NOMO-1 treated with dmso at 0.1 percent for 144 hours (cell line): ENCODE data around the gene CDHR1.

Experiments
- DNase-seq: peaks from one replicate; lab custom pipeline; 2025; ENCODE audit not compliant: unreplicated experiment; lab: John Stamatoyannopoulos, UW

The CDHR1 gene

GRCh38 chr10:84198206-84198915, 4.0 kb downstream of the CDHR1 start:
- no peak for DNase-seq

GRCh38 chr10:84200537-84201243, 6.4 kb downstream of the CDHR1 start:
- DNase-seq, result no peak

GRCh38 chr10:84201244-84201606, 6.9 kb downstream of the CDHR1 start:
- no peak for DNase-seq

GRCh38 chr10:84201682-84202081, 7.3 kb downstream of the CDHR1 start:
- no peak for DNase-seq

GRCh38 chr10:84202349-84202748, 8.0 kb downstream of the CDHR1 start:
- no peak for DNase-seq

GRCh38 chr10:84204122-84204521, 9.8 kb downstream of the CDHR1 start:
- no peak for DNase-seq

GRCh38 chr10:84204610-84205009, 10.3 kb downstream of the CDHR1 start:
- no peak for DNase-seq

GRCh38 chr10:84205049-84205852, 10.9 kb downstream of the CDHR1 start:
- no peak for DNase-seq

GRCh38 chr10:84205853-84206525, 11.7 kb downstream of the CDHR1 start:
- DNase-seq, result no peak

- DNase-seq, result no peak
These were observed 13.7 kb downstream of the CDHR1 start for GRCh38 chr10:84208023-84208422.

GRCh38 chr10:84211566-84211965, 17.2 kb downstream of the CDHR1 start:
- DNase-seq, result no peak

- DNase-seq, result no peak
These were observed 17.7 kb downstream of the CDHR1 start for GRCh38 chr10:84212014-84212413.

GRCh38 chr10:84213076-84213475, 18.7 kb downstream of the CDHR1 start:
- DNase-seq, result no peak

- DNase-seq, result no peak
These were observed 19.8 kb downstream of the CDHR1 start for GRCh38 chr10:84214046-84214572.

- DNase-seq, result peak; percentile 2
These were observed 20.4 kb downstream of the CDHR1 start for GRCh38 chr10:84214612-84215235.

GRCh38 chr10:84216834-84217233, 22.5 kb downstream of the CDHR1 start:
- no peak for DNase-seq

- DNase-seq, result no peak
These were observed 23.4 kb downstream of the CDHR1 start for GRCh38 chr10:84217746-84218145.

GRCh38 chr10:84221916-84222315, 27.6 kb downstream of the CDHR1 start:
- no peak for DNase-seq

- DNase-seq, result no peak
These were observed 30.2 kb downstream of the CDHR1 start for GRCh38 chr10:84224411-84225028.
